ENCODE results near the gene CISD3. TPM values are rescaled to one million over a fixed set of nuclear protein-coding genes. Genes with fewer than 3 reads are reported as not detected.

The CISD3 gene
- total and polyA plus RNA-seq, 2 of the 4 experiments (the other 2 are of a cell fraction): 1.3 to 14.1 TPM

- no peak for TF ChIP-seq SMC3 (IDR thresholded peaks at IDR 0.05; ENCODE audit: low read depth, low read length)
Observed at GRCh38 chr17:38731526-38732294, 1.6 kb downstream of the CISD3 start (continued).

DNA sequence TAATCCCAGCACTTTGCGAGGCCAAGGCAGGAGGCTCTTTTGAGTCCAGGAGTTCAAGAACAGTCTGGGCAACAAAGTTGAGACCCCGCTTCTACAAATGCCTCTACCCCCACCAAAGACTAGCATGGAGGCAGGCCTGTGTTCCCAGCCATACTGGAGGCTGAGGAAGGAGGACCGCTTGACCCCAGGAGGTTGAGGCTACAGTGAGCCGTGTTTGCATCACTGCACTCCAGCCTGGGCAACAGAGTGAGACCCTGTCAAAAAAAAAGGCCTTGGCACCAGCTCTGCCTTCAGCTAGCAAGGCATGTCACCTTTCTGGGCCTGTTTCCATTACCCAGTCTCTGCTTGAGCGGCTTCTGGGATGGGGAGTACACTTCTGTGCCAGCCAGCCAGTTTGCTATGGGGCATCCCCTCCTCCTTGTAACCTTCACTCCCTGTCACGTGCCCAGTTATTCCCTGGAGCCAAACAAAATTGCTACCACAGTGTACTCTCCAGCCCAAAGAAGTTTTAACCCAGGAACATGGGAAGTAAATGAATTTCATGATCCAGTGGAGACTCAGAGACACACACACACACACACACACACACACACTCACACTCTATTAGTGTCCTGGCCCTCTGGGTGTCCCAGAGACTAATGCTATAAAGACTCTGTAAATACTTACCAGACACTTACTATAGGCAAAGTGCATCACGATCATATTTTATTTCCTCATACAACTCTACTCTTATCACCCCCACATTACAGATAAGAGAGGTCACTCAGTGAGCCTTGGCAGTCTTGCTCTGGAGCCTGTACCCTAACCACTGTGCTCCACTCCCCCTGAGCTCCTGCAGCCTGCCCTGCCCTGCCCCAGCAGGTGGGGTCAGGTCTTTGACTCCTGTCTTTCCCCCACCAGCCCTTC, 2.5 kb downstream of the CISD3 start:
- Histone ChIP-seq H3K9me3 (ENCODE audit: control insufficient read depth, insufficient read depth, low read length) (no peaks in the 10 kb centered on the region), H2BK120ac (ENCODE audit: low read depth, low read length) (no peak overlapping the region), H2AFZ (replicated peaks; ENCODE audit: low read length, poor library complexity) (no peak overlapping the region), H2BK15ac (ENCODE audit: low read depth, low read length) (no peak overlapping the region), H3K27me3 (ENCODE audit: control insufficient read depth, insufficient read depth, low read length) (no peaks in the 10 kb centered on the region), H2BK5ac (ENCODE audit: low read depth, low read length, poor library complexity, severe bottlenecking) (no peak overlapping the region), H3K4me1 (ENCODE audit: control insufficient read depth, insufficient read depth, low read length) (peaks cover 15% of the 10 kb centered on the region), H3K18ac (ENCODE audit: low read depth, low read length) (no peak overlapping the region), H3K27ac (ENCODE audit: insufficient read depth, low read length) (no peak overlapping the region), H3K14ac (replicated peaks; ENCODE audit: low read depth, low read length) (no peak overlapping the region), H3K36me3 (ENCODE audit: control insufficient read depth, insufficient read depth, low read length) (peaks cover 39% of the 10 kb centered on the region), H4K91ac (ENCODE audit: insufficient read depth, low read depth, low read length) (no peak overlapping the region), H3K9ac (ENCODE audit: low read depth, low read length) (no peak overlapping the region), H3K4me3 (ENCODE audit: insufficient read depth, low read depth, low read length) (no peak overlapping the region), H2BK20ac (ENCODE audit: low read depth, low read length) (no peak overlapping the region), H3K23ac (ENCODE audit: low read depth, low read length) (no peak overlapping the region), H2AK5ac (ENCODE audit: low read depth, low read length) (no peak overlapping the region), H3K79me1 (ENCODE audit: low read depth in 1 of 2, low read length in 2 of 2) (peaks cover 11 to 64% of the 10 kb centered on the region in 2 experiments; a peak in 3 of 4 replicates), H3K56ac (ENCODE audit: extremely low read depth, insufficient read depth, low read length) (no peak overlapping the region), H4K20me1 (ENCODE audit: insufficient read depth, low read length) (peaks cover 36% of the 10 kb centered on the region), H3K9me1 (ENCODE audit: insufficient read depth, low read length) (0 out of 2 replicates have a peak, but pooled peaks cover 11% of the 10 kb centered on the region), H4K5ac (ENCODE audit: low read depth, low read length) (no peak overlapping the region), H3K4me2 (ENCODE audit: low read depth, low read length) (no peak overlapping the region), H3K4ac (ENCODE audit: low read depth, low read length) (no peak overlapping the region), H4K8ac (ENCODE audit: low read depth in 2 of 2, low read length in 2 of 2) (no peak overlapping the region), H2AK9ac (replicated peaks; ENCODE audit: low read depth, low read length, poor library complexity) (peak overlapping the region; percentile 44)
- POLR2A ChIA-PET (ENCODE audit: unreplicated experiment): no interaction called here
- intact Hi-C loops (cut with micrococcal nuclease) (no loop called here), in situ Hi-C loops (cut with MboI; ENCODE audit: low sequenced_read_pairs) (loop anchor here (5.0 kb wide), 1 partner anchor 55 kb away; no protein-coding TSS in a partner anchor), dilution Hi-C loops (cut with HindIII; ENCODE audit: low sequenced_read_pairs, unreplicated experiment) (no loop called here)
- BruUV-seq (replicated peaks): no TSS peak
- WGBS, 2 experiments (ENCODE audit: extremely low coverage in 2 of 2, insufficient read length in 1 of 2): 71% methylated on average over 1 of the region's 7 CpGs; no CpG with 5 or more reads in 1 of the 2 experiments
- DNase-seq: no peak
- CTCF ChIA-PET: no interaction called here
- no peak for ATAC-seq (ENCODE audit: low read depth)
- TF ChIP-seq FOS (IDR thresholded peaks at IDR 0.05; ENCODE audit: low read depth, low read length): no peak
- no peak for TF ChIP-seq NFE2L2 (IDR thresholded peaks at IDR 0.05; ENCODE audit: low read depth, low read length)
- no peak for TF ChIP-seq BHLHE40 (IDR thresholded peaks at IDR 0.05; ENCODE audit: low read depth, low read length)
- TF ChIP-seq, protein P1, sequence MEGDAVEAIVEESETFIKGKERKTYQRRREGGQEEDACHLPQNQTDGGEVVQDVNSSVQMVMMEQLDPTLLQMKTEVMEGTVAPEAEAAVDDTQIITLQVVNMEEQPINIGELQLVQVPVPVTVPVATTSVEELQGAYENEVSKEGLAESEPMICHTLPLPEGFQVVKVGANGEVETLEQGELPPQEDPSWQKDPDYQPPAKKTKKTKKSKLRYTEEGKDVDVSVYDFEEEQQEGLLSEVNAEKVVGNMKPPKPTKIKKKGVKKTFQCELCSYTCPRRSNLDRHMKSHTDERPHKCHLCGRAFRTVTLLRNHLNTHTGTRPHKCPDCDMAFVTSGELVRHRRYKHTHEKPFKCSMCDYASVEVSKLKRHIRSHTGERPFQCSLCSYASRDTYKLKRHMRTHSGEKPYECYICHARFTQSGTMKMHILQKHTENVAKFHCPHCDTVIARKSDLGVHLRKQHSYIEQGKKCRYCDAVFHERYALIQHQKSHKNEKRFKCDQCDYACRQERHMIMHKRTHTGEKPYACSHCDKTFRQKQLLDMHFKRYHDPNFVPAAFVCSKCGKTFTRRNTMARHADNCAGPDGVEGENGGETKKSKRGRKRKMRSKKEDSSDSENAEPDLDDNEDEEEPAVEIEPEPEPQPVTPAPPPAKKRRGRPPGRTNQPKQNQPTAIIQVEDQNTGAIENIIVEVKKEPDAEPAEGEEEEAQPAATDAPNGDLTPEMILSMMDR (conservative IDR thresholded peaks at IDR 0.05; ENCODE audit: low read depth, low read length): no peak
- no peak for TF ChIP-seq POLR2A (IDR thresholded peaks at IDR 0.05; ENCODE audit: low read depth, low read length)
- TF ChIP-seq MAFK (IDR thresholded peaks at IDR 0.05; ENCODE audit: low read depth, low read length): no peak
- no peak for TF ChIP-seq CEBPB (IDR thresholded peaks at IDR 0.05; ENCODE audit: low read depth, low read length)
